AG04450 (cell line): ENCODE data around the gene RPAIN. TPM values are rescaled to one million over a fixed set of nuclear protein-coding genes. Genes with fewer than 3 reads are reported as not detected.
"Not testable (repeated sequence)": the region's sequence is repeated elsewhere in the genome, so short reads cannot be mapped to it uniquely, and the experiment has no call there.

Source experiments
- CTCF ChIA-PET: fragments of 300-600, 350-600 bp; formaldehyde crosslinking; extraction: SDS; loops from one replicate; lab custom pipeline; 2022; ENCODE audit warnings: antibody characterized with exemption, inconsistent platforms; lab: Charles Lee
- POLR2A ChIA-PET: fragments of 350-600 bp; formaldehyde crosslinking; extraction: SDS; loops from one replicate; lab custom pipeline; 2021; ENCODE audit warnings: antibody characterized with exemption, inconsistent platforms; lab: Yijun Ruan, JAX
- DNase-seq: peaks from one replicate; pipeline ENCODE4 v3.0.0-alpha.2; 2011; ENCODE audit warnings: low read depth, low spot score
- H3K27ac ChIP-seq: one replicate; pipeline ENCODE4 v1.5.1; 2012; ENCODE audit warnings: low read depth, low read length, control low read depth
- H3K27me3 ChIP-seq: one replicate; pipeline ENCODE4 v1.6.0; 2012; ENCODE audit warnings: low read length; ENCODE audit not compliant: control insufficient read depth, insufficient read depth
- H3K4me3 ChIP-seq: 2 replicates; pipeline ENCODE4 v1.5.1; 2011; ENCODE audit warnings: mild to moderate bottlenecking, low read depth, low read length, control low read depth
- H3K9me3 ChIP-seq: 2 replicates; pipeline ENCODE4 v1.5.1; 2012; ENCODE audit warnings: low read length; ENCODE audit not compliant: control insufficient read depth, insufficient read depth
- CTCF ChIP-seq: IDR thresholded peaks from 2 replicates; pipeline ENCODE4 v1.5.1; 2011; ENCODE audit warnings: low read depth, low read length, control low read depth, inconsistent platforms
- polyA plus RNA-seq: library from polyadenylated mRNA; depleted of rRNA; stranded (reverse); fragments of >200 nt; gene quantifications from 2 replicates; pipeline ENCODE4 v1.2.3, GENCODE V29; 2011

The RPAIN gene
- polyA plus RNA-seq, 1 experiment = 37.5 TPM

- no peaks in the 10 kb centered on the region for H3K9me3 ChIP-seq
These were observed 15.0 kb downstream of the RPAIN start for GRCh38 chr17:5434984-5435383.

GRCh38 chr17:5435781-5436315, 15.9 kb downstream of the RPAIN start:
- not testable (repeated sequence) for DNase-seq, H3K4me3 ChIP-seq, H3K27me3 ChIP-seq, H3K27ac ChIP-seq, H3K9me3 ChIP-seq
- CTCF ChIA-PET = interaction anchor here (1.4 to 2.1 kb wide), 2 partner anchors 9 to 186 kb away, joined by 4 to 7 read pairs; no protein-coding TSS in a partner anchor
- POLR2A ChIA-PET = interaction anchor here (0.7 to 1.1 kb wide), 2 partner anchors 8 to 51 kb away, joined by 4 read pairs; partner anchors contain the start of gene MIS12

More at GRCh38 chr17:5434984-5435383, 15.0 kb downstream of the RPAIN start:
- Histone ChIP-seq H3K4me3 (no peak overlapping the region), H3K27me3 (no peaks in the 10 kb centered on the region), H3K27ac (no peak overlapping the region)
- ChIA-PET POLR2A (no interaction called here), CTCF (no interaction called here)
- no peak for TF ChIP-seq CTCF
- no peak for DNase-seq

DNA sequence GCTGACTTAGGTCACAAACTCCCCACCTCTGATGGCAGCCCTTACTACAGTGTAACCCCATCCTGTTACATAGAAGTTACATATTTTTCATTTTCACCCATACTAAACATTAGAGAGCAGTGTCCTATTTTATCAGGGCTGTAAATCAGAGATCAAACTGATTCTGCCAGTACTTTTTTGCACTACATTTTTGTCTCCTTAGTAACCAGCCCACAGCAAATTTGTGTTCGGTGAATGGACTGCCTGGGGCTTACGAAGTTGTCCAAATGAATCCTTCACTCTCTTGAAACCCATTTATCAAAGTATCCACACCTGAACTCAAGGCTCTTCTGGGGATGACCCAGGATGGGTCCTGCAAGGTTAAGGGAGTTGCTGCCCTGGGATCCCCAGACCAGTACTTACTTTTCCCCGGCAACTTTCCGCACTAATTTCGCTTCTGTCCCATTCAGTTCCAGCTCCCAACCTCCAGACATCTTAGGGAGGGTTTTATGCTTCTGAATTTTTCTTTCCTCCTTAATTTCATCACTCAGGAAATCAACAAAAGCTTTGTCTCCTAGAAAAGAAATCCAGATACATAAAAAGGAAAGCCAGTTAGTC, 17.8 kb downstream of the RPAIN start:
- H3K27ac ChIP-seq = no peak overlapping the region
- H3K4me3 ChIP-seq = peak overlapping the region; percentile 88
- no peaks in the 10 kb centered on the region for H3K27me3 ChIP-seq
- DNase-seq = no peak
- TF ChIP-seq CTCF = no peak
- CTCF ChIA-PET = interaction anchor here (1.6 to 3.4 kb wide), 6 partner anchors 11 to 116 kb away, joined by 4 to 31 read pairs (median 10); partner anchors contain the start of genes NUP88 and RPAIN
- POLR2A ChIA-PET = no interaction called here
- H3K9me3 ChIP-seq = no peaks in the 10 kb centered on the region

- no peaks in the 10 kb centered on the region for H3K27me3 ChIP-seq
- POLR2A ChIA-PET = interaction anchor here (0.6 to 1.3 kb wide), 6 partner anchors 10 to 158 kb away, joined by 3 to 10 read pairs (median 4); partner anchors contain the start of genes DERL2, DHX33, MIS12 and NUP88
- H3K9me3 ChIP-seq = no peaks in the 10 kb centered on the region
- H3K27ac ChIP-seq = peak within 1 kb of the TSS; percentile 31
- DNase-seq = peak; percentile 87
- CTCF ChIA-PET = interaction anchor here (0.6 to 5.0 kb wide), 57 partner anchors 9 to 1478 kb away, joined by 3 to 70 read pairs (median 4); partner anchors contain the start of genes DHX33, NUP88, RPAIN and ZNF594
- peak; percentile 96 for TF ChIP-seq CTCF
- peak within 1 kb of the TSS; percentile 88 for H3K4me3 ChIP-seq
These were observed 18.9 kb downstream of the RPAIN start, which contains the start of gene C1QBP for GRCh38 chr17:5438716-5439445. C1QBP (minus strand) TSS chr17:5439155; CDS start chr17:5439073, 82 bp downstream.

DNA sequence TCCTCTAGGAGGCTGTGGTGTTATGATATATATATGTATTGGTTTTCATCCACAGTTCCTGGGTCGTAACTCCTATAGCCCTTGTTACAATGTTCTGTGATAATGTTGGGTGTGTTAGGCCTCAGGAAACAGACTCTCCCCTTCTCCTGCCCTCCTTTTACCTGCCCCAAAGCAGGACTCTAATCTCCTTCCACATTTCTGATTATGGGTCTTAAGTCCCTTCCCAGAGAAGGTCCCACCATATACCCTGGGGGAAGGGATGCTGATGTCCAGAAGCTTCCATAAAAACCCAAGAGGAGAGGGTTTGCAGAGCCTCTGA, 19.4 kb downstream of the RPAIN start:
- Histone ChIP-seq H3K9me3 (no peaks in the 10 kb centered on the region), H3K27ac (peak overlapping the region; percentile 31), H3K27me3 (no peaks in the 10 kb centered on the region), H3K4me3 (peak overlapping the region; percentile 41)
- ChIA-PET POLR2A (interaction anchor here (0.6 to 1.3 kb wide), 6 partner anchors 10 to 158 kb away, joined by 3 to 10 read pairs (median 4); partner anchors contain the start of genes DERL2, DHX33, MIS12 and NUP88), CTCF (interaction anchor here (0.6 to 5.0 kb wide), 53 partner anchors 10 to 249 kb away, joined by 3 to 70 read pairs (median 4); partner anchors contain the start of genes DHX33, NUP88, RPAIN and ZNF594)
- TF ChIP-seq CTCF = no peak
- DNase-seq = no peak
